CMK (cell line): ENCODE data around the gene PKD1.
"Not testable (repeated sequence)": the region's sequence is repeated elsewhere in the genome, so short reads cannot be mapped to it uniquely, and the experiment has no call there.

ENCODE experiments used
- DNase-seq: peaks from one replicate; pipeline ENCODE4 v3.0.0-alpha.2; 2010; ENCODE audit warnings: low read depth

The PKD1 gene

DNA sequence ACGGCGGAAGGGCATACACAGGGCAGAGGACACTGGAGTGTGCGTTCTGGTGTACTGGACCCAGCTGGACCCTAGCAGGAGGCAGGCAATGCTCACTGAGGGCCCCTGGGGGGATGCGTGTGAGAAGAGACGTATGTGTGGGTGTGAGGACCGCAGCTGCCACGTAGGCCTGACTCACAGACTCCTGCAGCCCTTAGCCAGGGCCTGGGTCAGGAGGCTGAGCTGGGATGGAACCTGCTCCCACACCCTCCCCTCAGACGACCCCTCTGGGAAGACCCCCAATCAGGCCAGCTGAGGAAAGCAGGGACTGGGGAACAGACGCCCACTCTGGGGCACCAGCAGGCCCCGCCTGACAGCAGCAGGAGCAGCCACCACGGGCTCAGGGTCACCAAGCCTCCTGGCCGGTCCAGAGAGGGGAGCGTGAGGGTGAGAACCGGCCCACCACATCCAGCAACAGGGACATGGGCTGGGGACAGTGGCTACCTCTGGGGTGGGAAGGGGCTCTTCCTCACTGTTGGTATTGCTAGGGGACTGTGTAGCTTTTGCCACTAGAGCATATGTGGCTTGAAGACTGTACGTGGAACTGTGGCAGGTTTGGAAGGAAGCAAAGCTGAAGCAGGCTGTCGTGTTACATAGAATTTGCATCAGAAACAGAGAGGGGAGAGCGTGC, 28.4 kb downstream of the PKD1 start:
- DNase-seq, result not testable (repeated sequence)

DNA sequence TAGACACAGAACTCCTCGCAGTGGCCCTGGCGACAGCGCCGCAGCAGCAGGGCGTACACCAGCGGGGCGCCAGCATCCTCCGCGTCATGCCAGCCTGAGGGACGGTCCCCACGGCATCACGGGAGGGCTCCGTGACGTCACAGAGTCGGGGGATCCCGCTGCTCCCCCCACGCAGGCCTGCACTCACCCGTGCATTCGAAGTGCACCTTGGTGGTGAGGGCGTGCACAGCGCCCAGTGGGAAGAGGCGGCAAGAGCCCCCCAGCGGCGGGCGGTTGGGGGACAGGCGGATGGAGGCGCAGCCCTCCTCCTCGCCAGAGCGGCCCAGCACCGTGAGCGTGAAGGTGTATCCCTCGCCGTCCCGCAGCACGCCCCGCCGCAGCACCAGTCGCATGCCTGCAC, 29.5 kb downstream of the PKD1 start:
- not testable (repeated sequence) for DNase-seq

DNA sequence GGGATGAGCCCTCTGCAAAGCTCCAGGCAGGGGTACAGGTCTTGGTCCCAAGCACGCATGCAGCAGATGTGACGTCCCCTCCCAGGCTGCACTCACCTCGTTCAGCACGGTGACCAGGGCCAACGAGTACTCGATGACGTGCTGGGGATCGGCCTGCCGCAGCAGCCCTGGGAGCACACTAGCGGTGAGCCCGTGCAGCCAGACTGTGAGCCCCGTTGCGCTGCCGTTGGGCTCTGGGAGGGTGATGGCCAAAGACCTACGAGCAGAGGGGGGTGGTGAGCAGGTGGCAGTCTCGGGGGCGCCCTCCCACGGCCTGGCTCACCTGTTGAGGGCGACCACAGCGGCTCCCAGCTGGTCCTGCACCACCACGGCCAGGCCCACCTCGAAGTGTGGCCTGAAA, 29.9 kb downstream of the PKD1 start:
- not testable (repeated sequence) for DNase-seq

DNA sequence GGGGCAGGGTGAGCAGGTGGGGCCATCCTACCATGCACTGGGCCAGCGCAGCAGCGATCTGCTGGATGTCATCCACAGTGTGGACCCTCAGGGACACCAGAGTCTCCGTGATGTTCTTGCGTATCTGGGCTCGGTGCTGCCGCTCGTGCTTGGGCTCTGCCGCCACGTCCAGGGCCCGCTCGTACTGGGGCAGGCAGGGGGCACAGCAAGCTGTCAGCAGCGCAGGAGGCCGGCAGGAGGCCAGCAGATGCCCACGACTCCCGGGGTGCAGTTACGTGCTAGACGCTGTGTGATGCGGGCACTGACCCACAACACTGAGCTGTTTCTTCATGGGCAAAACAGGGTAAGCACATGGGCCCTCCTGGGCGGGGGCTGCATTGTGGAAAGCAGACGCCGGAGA, 30.4 kb downstream of the PKD1 start:
- DNase-seq, result not testable (repeated sequence)

DNA sequence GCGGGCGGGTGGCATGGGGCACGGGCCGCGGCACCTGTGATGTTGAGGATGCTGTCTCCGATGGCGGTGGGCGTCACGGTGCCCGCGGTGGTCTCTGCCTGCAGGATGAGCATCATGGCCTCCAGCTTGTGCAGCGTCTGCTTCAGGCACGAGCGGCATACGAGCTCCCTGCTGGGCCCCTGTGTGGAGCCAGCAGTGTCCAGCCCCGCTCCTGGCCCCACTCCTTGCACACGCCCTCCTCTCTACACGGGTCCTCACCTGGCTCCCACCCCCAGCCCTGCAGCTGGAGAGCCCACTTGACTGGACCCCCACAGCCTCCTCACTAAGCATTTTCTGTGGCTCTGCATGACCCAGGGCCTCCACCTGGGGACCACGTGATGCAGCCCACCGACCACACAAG, 31.2 kb downstream of the PKD1 start:
- not testable (repeated sequence) for DNase-seq

DNA sequence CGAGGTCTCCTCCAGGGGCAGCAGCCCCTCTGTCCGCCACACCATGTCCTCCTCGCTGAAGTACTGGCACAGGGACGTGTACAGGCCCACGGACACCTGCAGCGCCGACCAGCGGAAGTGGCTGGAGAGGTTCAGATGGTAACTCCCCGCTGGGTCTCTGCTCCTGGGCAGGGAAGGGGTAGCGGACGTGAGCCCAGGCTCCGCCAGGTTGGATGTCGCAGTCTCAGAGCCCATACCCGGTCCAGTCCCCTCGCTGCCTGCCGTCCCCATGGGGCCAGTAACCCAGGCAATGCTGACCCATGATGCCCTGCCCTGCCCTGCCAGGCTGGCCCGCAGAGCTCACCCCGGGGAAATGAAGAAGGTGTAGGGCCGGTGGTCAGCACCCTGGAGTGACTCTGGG, 33.2 kb downstream of the PKD1 start:
- no peak for DNase-seq

DNA sequence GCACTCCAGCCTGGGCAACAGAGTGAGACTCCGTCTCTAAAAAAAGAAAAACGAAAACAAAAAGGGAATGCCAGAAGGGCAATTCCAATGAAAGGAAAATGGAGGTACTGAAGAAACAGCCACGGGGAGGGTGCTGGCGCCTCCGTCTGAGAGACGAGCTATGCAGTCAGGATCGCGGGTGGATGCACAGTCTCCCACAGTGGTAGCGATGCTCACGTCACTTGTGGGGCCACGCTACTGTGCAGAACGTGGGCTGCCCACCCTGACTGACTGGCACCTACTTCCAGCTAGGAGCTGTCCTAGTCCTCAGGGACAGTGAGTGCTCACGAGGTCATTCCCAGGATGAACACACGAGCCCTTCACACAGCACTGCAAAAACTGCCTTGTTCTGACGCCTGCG, 34.1 kb downstream of the PKD1 start:
- DNase-seq, result not testable (repeated sequence)

DNA sequence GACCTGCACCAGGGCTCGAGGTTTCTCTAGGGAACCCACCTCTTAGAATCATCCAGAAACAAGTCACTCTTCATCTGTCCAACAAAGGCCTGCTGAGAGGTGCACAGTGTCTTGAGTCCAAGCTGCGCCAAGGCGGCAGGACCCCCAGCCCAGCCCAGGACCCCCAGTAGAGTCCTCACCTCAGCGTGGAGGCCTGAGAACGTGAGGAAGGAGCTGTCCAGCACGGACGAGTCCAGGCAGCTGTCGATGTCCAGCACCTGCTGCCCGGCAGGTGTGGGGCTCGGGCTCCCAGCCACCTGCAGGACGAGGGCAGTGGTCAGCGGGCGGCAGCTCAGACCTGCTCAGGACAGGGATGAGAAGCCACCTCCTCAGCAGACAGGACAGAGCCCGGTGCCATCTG, 38.0 kb downstream of the PKD1 start:
- DNase-seq, result not testable (repeated sequence)

DNA sequence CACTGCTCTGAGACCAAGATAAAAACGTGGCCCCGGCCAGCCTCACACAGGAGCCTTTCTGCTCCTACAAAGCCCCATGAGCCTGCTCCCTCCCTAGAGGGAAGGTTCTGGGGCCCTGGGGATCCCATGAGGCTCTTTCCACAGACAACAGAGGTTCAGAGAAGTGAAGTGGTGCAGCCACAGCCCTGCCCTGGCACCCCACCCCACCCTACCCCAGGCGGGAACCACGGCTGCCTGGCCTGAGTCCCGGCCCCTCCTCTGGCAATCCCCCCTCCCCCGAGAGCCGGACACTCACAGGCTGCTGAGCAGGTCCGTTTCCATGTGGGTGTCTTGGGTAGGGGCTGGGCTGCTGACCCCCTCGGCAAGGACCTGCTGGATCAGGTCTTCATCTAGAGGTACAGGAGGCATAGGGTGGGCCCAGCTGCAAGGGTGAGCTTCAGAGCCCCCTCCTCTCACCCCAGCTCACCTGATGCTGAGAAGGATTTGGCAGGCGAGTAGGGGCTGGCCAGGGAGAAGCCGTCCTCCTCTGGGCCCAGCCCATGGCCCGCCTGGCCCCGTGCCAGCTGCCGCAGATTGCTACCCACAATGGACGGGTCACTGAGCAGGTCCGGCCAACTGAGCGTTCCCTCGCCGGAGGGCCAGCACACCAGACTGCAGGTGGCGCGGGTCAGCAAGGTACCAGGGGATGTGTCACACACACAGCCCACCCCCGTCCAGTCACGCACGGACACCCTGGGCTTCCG, 38.7 kb downstream of the PKD1 start:
- DNase-seq, result no peak

DNA sequence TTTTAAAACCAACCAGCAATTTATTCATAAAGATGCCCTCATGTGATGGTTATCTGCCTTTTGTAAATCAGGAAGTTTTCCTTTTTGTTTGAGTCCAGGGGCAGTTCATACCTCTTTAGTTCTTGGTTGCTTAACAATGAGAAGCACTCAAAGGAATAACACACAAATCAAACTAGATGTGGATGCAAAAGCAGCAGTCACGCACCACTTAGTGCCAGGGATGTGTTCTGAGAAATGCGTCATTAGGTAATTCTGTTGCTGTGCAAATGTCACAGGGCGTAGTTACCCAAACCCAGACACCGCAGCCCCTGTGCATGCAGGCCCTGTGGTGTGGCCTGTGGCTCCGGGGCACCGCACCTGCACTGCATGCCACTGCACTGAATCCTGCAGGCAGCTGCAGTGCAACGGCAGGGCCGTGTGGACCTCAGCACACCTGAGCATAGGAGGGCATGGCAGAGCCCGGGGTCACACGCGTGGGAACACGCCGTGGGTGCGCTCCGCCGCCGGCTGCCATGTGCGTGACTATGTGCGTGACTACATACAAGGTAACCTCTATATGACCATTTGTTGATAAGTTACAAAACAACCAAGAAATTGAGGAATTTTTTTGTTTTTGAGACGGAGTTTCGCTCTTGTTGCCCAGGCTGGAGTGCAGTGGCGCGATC, 39.6 kb downstream of the PKD1 start:
- DNase-seq, result no peak

DNA sequence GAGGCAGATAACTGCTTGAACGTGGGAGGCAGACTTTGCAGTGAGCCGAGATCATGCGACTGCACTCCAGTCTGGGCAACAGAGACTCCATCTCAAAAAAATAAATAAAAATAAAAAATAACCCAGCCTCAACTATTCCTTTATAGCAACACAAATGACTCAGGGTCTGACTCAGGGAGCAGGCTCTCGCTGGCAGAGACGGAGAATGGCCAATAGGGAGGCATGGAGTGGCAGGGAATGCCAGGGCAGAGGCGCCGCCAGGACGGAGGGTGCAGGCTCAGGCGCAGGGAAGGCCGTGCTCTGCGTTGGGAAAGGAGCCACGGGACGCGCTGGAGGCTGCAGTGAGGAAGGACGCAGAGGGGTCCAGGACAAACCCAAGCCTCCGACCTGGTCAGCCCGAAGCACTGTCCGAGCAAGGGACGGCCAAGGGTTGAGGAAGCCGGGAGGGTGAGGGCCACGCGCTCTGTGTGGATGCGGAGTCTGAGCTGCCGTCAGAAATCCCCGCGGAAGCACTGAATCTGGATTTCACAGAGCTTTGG, 40.3 kb downstream of the PKD1 start:
- no peak for DNase-seq

DNA sequence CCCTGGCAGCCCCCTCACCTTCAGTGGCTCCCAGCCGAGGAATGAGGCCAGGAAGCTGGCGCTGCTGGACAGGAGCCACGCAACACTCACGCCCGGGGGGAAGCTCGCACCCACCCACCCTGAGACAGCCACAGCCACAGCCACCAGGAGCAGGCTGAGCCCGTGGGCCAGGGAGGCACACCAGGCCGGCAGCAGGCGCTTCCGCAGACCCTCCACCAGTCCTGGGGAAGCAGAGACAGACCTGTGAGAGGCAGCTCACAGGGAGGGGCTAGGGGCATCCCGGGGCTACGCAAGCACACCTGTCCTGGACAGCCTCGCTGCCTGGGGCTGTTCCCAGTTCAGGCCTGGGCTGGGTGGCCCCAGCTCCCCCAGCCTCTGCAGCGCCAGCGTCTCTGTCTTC, 41.9 kb downstream of the PKD1 start:
- no peak for DNase-seq

DNA sequence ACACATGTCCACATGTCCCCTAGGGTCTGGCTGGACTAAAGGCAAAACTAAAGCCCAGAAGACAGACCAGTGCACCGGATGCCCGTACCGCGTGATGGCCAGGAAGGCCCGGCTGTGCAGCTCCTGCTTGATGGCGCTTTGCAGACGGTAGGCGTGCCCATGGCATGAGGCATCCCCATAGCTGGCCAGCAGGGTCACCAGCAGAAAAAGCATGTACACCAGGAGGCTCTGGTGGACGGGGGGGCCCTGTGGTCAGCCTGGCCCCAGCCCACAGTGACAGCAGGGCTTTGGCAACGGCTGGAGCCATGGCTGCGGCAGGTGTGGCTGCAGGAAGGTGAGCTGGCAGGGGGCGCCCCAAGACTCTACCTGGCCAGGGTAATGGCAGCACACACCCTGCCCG, 42.8 kb downstream of the PKD1 start:
- DNase-seq, result no peak

DNA sequence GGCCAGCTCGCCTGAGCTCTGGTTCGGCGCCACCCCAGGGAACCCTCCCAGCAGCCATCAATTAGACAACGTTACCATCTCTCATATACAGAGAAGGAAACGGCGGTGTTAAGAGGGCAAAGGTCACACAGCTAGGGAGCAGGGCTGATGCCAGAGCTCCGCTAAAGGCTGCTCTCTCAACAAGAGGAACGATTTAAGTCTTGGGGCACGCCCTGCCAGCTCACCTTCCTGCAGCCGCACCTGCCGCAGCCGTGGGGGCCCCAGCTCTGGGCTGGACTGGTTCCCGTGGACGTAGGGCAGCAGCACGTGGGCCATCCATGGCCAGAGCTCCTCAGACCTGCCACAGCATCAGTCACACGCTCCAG, 43.5 kb downstream of the PKD1 start:
- no peak for DNase-seq

DNA sequence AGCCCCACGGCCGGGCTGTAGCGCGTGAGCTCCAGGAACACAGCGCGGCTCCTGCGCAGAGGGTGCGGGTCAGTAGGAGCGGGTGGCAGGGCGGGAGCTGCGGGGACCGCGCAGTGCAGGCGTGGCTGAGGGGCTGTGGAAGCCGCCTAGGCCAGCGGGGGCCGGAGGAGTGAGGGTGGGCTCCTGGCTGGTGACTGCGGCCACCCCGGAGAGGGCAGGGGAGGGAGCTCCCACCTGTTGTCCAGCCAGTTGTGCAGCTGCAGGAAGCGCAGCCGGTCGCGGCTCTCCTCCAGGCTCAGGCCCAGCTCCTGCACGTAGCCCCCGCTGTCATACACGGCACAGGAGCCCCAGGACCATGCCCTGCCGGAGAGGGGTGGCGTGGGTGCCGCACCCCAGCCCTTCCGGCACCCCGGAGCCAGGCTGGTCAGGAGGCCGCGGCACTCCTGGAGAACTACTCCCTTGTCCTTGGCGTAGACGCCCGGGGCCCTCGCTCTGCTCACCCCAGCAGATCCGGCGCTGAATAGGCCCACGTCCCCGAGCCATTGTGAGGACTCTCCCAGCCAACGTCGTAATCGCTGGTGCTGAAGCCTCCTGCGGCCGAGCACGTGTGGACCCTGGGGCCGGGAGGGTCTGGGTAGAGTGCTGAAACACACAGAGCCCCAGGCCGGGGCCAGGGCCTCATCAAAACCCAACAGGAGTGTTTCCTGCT, 44.0 kb downstream of the PKD1 start:
- no peak for DNase-seq

DNA sequence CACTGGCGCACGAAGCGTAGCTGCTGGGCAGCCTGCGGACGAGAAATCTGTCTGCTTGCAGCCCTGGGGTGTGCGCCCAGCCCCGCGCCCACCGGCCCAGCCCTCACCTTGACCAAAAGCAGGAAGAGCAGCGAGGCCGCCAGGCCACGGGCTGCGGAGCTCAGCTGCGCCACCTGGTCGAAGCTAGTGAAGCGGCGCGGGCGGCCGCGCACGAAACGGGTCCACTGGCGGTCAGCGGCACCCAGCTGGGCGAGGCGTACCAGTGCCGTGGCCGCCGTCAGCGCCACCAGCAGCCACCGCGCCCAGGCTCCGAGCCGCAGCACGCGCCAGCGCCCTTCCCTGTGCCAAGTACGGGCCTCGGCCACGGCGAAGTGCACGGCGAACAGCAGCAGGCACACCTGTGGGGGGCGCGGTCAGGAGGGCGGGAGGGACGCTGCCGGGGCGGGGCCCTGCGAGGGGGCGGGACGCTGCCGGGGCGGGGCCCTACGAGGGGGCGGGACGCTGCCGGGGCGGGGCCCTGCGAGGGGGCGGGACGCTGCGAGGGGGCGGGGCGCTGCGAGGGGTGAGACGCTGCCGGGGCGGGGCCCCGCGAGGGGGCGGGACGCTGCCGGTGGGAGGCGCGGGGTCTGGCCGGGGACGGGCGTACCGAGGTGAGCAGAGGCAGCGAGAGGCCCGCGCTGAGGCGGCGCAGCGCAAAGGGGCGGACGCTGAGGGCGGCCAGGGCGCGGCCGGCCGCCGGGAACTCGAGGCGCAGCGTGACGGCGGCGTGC, 44.7 kb downstream of the PKD1 start:
- no peak for DNase-seq

DNA sequence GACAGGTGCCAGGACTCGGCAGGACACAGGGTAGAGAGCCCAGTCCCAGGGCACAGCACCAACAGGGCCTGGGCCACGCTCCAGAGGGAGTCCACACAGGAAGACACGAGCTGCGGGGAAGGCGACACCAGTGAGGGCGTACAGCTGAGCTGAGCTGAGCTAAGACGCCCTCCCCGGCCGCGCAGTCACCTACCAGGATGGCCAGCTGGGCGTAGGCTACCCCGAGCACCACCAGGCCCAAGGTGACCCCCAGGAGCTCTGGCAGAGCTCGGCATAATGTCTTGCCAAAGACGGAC, 45.3 kb downstream of the PKD1 start:
- DNase-seq, result no peak

DNA sequence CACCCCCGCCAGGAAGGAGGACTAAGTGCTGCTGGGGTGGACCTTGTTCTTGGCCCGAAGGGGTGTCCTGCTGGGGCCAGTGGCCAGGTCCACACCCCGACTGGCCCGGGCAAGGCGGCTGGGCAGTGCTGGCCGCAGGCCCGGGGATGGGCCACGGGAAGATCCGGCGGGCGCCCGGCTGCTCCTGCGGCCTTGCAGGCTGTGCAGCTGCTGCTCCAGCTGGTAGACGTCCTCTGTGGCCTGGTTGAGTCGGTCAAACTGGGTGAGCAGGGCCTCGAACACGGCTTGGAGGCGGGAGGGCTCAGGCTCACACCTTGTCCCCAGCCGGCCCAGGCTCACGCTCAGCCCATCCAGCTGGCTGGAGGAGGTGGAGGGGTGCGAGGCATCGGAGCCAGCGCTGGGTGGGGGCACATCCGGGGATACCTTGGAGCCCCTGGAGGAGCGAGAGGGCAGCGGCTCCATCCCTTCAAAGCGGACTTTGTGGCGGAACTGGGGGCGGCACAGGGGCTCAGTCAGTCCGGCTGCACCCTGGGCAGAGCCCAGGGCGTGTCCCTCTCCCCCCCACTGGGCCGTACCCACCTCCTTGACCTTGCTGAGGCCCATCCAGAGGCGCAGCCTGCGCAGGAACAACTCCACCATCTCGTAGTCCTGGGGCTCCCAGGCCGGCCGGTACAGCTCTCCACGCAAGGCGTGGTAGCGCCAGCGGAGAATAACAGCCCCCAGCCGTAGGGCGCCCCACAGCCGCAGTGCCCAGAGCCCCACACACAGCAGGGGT, 45.8 kb downstream of the PKD1 start:
- no peak for DNase-seq

DNA sequence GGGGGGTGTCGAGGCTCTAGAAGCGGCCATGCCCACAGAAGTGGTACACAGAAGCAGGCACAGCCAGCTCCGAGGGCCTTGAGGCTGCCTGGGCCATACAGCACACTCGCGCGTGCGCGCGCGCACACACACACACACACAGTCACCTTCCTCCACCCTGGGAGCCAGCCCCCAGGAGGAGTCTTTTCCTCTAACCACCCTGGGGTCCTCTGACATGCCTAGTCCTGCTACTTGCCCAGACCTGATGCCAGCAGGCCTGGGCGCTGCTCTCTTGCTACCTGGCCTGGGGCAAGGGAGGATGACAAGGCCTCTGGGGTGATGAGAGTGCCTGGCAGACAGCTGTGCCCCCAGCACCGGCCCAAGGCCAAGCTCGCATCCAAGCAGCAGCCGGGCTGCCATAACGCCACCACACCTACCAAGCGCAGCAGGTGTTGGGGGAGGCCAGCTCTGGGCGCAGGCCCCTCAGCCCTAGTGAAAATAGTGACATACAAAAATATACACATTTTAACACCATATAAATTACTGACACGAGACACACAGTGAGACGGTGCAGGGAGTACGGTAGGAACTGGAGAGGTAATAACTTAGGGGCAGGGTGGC, 46.8 kb downstream of the PKD1 start:
- no peak for DNase-seq

DNA sequence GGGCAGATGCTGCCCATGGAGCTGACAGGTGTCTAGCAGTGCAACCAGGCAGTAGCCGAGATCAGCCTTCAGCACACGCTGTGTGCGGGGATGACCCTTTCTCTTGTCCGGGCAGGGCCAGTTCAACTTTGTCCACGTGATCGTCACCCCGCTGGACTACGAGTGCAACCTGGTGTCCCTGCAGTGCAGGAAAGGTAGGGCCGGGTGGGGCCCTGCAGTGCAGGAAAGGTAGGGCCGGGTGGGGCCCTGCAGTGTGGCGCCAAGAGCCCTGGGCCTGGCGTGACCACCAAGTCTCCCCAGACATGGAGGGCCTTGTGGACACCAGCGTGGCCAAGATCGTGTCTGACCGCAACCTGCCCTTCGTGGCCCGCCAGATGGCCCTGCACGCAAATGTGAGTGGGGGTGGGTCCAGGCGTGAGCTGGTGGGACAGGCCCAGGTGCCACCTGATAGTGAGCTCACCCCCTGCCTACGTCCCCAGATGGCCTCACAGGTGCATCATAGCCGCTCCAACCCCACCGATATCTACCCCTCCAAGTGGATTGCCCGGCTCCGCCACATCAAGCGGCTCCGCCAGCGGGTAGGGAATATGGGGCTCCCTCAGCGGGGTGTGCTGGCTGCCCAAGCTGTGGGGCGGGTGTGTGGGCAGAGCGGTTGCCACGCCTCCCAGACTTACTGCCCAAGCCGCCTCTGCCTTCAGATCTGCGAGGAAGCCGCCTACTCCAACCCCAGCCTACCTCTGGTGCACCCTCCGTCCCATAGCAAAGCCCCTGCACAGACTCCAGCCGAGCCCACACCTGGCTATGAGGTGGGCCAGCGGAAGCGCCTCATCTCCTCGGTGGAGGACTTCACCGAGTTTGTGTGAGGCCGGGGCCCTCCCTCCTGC, 47.7 kb downstream of the PKD1 start:
- no peak for DNase-seq
